GM18502 (cell line): ENCODE results near the gene PMEPA1.

Experiments used
- ATAC-seq: cut with Tn5 transposase; IDR thresholded peaks from one replicate; pipeline ENCODE4 v1.9.1; 2021; ENCODE audit warnings: mild to moderate bottlenecking; ENCODE audit not compliant: unreplicated experiment, poor library complexity

The PMEPA1 gene

GRCh38 chr20:57738053-57738452 lies 28.2 kb upstream of the PMEPA1 start:
- no peak for ATAC-seq

- no peak for ATAC-seq
Observed at GRCh38 chr20:57737349-57737748, 27.5 kb upstream of the PMEPA1 start.

- no peak for ATAC-seq
Observed at GRCh38 chr20:57736738-57737347, 27.0 kb upstream of the PMEPA1 start.

GRCh38 chr20:57735831-57736737 lies 26.3 kb upstream of the PMEPA1 start:
- ATAC-seq = no peak

- no peak for ATAC-seq
Observed at GRCh38 chr20:57734754-57735153, 24.9 kb upstream of the PMEPA1 start.

- ATAC-seq = no peak
Observed at GRCh38 chr20:57732226-57732625, 22.4 kb upstream of the PMEPA1 start.

- ATAC-seq = no peak
Observed at GRCh38 chr20:57728762-57729161, 18.9 kb upstream of the PMEPA1 start.

- ATAC-seq = no peak
Observed at GRCh38 chr20:57727863-57728262, 18.0 kb upstream of the PMEPA1 start.

GRCh38 chr20:57725636-57726035 lies 15.8 kb upstream of the PMEPA1 start:
- no peak for ATAC-seq

GRCh38 chr20:57724610-57725405 lies 15.0 kb upstream of the PMEPA1 start:
- no peak for ATAC-seq

- no peak for ATAC-seq
Observed at GRCh38 chr20:57723816-57724215, 14.0 kb upstream of the PMEPA1 start.

GRCh38 chr20:57719951-57720350 lies 10.1 kb upstream of the PMEPA1 start:
- no peak for ATAC-seq

GRCh38 chr20:57718490-57719009 lies 8.7 kb upstream of the PMEPA1 start:
- ATAC-seq = peak; percentile 99

- ATAC-seq = no peak
Observed at GRCh38 chr20:57717797-57718196, 8.0 kb upstream of the PMEPA1 start.

GRCh38 chr20:57716901-57717300 lies 7.1 kb upstream of the PMEPA1 start:
- no peak for ATAC-seq

- ATAC-seq = no peak
Observed at GRCh38 chr20:57716202-57716601, 6.4 kb upstream of the PMEPA1 start.

- no peak for ATAC-seq
Observed at GRCh38 chr20:57715268-57715904, 5.6 kb upstream of the PMEPA1 start.

GRCh38 chr20:57714409-57715267 lies 4.8 kb upstream of the PMEPA1 start:
- ATAC-seq = no peak

- no peak for ATAC-seq
Observed at GRCh38 chr20:57713951-57714350, 4.1 kb upstream of the PMEPA1 start.
